ENCODE data around the gene PGS1.

The PGS1 gene

GRCh38 chr17:78428836-78429617 is 50.6 kb downstream of the PGS1 start:
- DNase-seq: no peak

- no peak for DNase-seq
These were observed 51.2 kb downstream of the PGS1 start for GRCh38 chr17:78429618-78429995.

- no peak for DNase-seq
These were observed 52.6 kb downstream of the PGS1 start for GRCh38 chr17:78430892-78431691.

GRCh38 chr17:78431692-78431958 is 53.2 kb downstream of the PGS1 start:
- DNase-seq: no peak

GRCh38 chr17:78432226-78433012 is 54.0 kb downstream of the PGS1 start:
- DNase-seq: no peak

GRCh38 chr17:78433013-78433727 is 54.7 kb downstream of the PGS1 start:
- no peak for DNase-seq

- no peak for DNase-seq
These were observed 55.4 kb downstream of the PGS1 start for GRCh38 chr17:78433780-78434335.

GRCh38 chr17:78434455-78435329 is 56.2 kb downstream of the PGS1 start:
- DNase-seq: no peak

- DNase-seq: no peak
These were observed 57.0 kb downstream of the PGS1 start for GRCh38 chr17:78435330-78436005.

GRCh38 chr17:78437508-78438169 is 59.2 kb downstream of the PGS1 start:
- DNase-seq: no peak

- DNase-seq: no peak
These were observed 59.8 kb downstream of the PGS1 start for GRCh38 chr17:78438271-78438691.

GRCh38 chr17:78438694-78439325 is 60.4 kb downstream of the PGS1 start:
- no peak for DNase-seq

GRCh38 chr17:78441271-78441971 is 63.0 kb downstream of the PGS1 start:
- no peak for DNase-seq

- DNase-seq: peak; percentile 33
These were observed 64.3 kb downstream of the PGS1 start for GRCh38 chr17:78442648-78443218.

GRCh38 chr17:78444392-78444791 is 65.9 kb downstream of the PGS1 start:
- DNase-seq: no peak

- DNase-seq: no peak
These were observed 68.4 kb downstream of the PGS1 start for GRCh38 chr17:78446833-78447232.

- no peak for DNase-seq
These were observed 70.0 kb downstream of the PGS1 start for GRCh38 chr17:78448356-78448993.

- DNase-seq: no peak
These were observed 71.6 kb downstream of the PGS1 start for GRCh38 chr17:78449983-78450595.

Measured in fibroblast of skin of right biceps (primary cell).